ENCODE data around the gene IGFBPL1. TPM values are rescaled to one million over a fixed set of nuclear protein-coding genes. Genes with fewer than 3 reads are reported as not detected.

Gene IGFBPL1
- total and polyA plus RNA-seq, 2 donors (not counting 1 experiment from before 2014, with no cell fraction given), result not detected

DNA sequence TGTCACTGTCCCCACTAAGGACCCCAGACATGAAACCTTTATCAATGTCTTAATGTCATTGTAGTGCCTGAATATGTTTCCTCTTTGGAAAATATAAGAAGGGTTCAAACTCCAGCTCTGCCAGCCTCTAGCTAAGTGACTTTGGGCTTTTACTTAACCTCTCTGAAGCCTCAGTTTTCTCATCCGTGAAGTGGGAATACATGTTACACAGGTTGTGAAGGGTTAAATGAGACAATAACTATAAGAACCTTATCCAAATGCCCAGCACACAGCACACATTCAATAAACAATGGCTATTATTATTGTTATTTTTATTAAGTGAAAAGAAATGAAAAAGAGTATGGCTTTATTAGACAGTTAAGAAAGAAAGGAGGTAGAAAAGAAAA lies 15.7 kb upstream of the IGFBPL1 start:
- no peak overlapping the region for H3K4me3 ChIP-seq (ENCODE audit: control extremely low read depth in 1 of 5, extremely low read depth in 1 of 5, insufficient read depth in 1 of 5, low read depth in 2 of 5, low read length in 4 of 5)
- H4K20me1 ChIP-seq (ENCODE audit: control insufficient read depth, insufficient read depth, low read length, poor library complexity, severe bottlenecking), result no peaks in the 10 kb centered on the region
- CTCF ChIA-PET, result no interaction called here
- no CpG with 5 or more reads among the region's 1 CpG for WGBS (ENCODE audit: insufficient coverage)
- H3K36me3 ChIP-seq (replicated peaks in 1 of 2; ENCODE audit: control extremely low read depth in 1 of 2, control insufficient read depth in 1 of 2, extremely low read depth in 1 of 2, insufficient read depth in 2 of 2, low read length in 1 of 2), result no peaks in the 10 kb centered on the region
- peaks cover 0 to 6% of the 10 kb centered on the region in 2 donors for H3K4me1 ChIP-seq (ENCODE audit: control insufficient read depth in 2 of 2, insufficient read depth in 2 of 2, low read length in 2 of 2)
- no peak for ATAC-seq (ENCODE audit: low read depth)
- POLR2A ChIA-PET, result no interaction called here
- no peak for DNase-seq
- H2AFZ ChIP-seq (ENCODE audit: insufficient read depth, low read depth, low read length, poor library complexity, severe bottlenecking), result no peak overlapping the region
- Mint-ChIP-seq H3K9me3 (ENCODE audit: insufficient read depth) (no peaks in the 10 kb centered on the region), H3K27ac (no peak overlapping the region), H3K27me3 (peaks cover 29% of the 10 kb centered on the region), H3K4me1 (no peaks in the 10 kb centered on the region), H3K4me3 (no peak overlapping the region)
- no peak for TF ChIP-seq EZH2 (IDR thresholded peaks at IDR 0.05; ENCODE audit: borderline replicate concordance, insufficient read depth, low read depth, low read length, poor library complexity, severe bottlenecking)
- TF ChIP-seq, protein P1, sequence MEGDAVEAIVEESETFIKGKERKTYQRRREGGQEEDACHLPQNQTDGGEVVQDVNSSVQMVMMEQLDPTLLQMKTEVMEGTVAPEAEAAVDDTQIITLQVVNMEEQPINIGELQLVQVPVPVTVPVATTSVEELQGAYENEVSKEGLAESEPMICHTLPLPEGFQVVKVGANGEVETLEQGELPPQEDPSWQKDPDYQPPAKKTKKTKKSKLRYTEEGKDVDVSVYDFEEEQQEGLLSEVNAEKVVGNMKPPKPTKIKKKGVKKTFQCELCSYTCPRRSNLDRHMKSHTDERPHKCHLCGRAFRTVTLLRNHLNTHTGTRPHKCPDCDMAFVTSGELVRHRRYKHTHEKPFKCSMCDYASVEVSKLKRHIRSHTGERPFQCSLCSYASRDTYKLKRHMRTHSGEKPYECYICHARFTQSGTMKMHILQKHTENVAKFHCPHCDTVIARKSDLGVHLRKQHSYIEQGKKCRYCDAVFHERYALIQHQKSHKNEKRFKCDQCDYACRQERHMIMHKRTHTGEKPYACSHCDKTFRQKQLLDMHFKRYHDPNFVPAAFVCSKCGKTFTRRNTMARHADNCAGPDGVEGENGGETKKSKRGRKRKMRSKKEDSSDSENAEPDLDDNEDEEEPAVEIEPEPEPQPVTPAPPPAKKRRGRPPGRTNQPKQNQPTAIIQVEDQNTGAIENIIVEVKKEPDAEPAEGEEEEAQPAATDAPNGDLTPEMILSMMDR (IDR thresholded peaks at IDR 0.05), result no peak
- no peaks in the 10 kb centered on the region for H3K79me2 ChIP-seq (ENCODE audit: control insufficient read depth, insufficient read depth, low read length)
- no peak overlapping the region for H3K9ac ChIP-seq (ENCODE audit: low read length)
- no peaks in the 10 kb centered on the region for H3K9me3 ChIP-seq (ENCODE audit: control extremely low read depth in 1 of 3, control insufficient read depth in 2 of 3, insufficient read depth in 1 of 3, low read length in 2 of 3)
- H3K4me2 ChIP-seq (replicated peaks; ENCODE audit: low read depth, low read length, poor library complexity, severe bottlenecking), result no peak overlapping the region
- no peak overlapping the region for H3K27ac ChIP-seq (ENCODE audit: low read length in 2 of 2)
- peaks cover 0 to 10% (median 0%) of the 10 kb centered on the region in 4 experiments for H3K27me3 ChIP-seq (replicated peaks in 1 of 4; ENCODE audit: control extremely low read depth in 1 of 4, control insufficient read depth in 3 of 4, insufficient read depth in 4 of 4, low read length in 3 of 4)
- intact Hi-C loops (cut with micrococcal nuclease), result no loop called here

DNA sequence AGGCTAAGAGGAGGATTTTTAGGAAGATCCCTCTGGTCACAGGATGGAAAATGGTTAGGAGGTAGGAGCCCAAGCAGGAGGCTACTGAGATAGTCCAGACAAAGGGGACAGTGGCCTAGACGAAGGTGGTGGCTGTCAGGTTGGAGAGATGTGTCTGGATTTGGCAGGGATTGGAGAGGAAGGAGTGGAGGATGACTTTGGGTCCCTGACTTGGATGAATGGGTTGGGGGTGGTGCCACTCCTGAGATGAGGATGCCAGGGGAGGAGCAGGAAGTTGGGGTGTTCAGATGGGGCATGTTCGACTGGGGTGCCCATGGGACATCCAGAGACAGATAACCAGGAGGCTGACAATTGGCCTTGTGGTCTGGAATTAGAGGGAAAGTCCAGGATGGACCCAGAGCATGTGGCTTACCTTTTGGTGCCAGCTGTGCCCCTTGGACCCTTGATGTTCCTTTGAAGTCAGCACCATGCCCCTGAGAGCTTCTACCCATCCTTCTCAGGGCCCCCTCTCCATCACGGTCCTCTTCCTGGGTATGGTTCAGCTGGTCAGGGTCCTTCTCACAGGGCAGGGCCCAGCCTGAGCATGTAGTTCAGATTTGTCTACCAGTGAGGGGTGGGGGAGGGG lies 15.1 kb upstream of the IGFBPL1 start:
- peaks cover 0 to 10% (median 0%) of the 10 kb centered on the region in 4 experiments for H3K27me3 ChIP-seq (replicated peaks in 1 of 4; ENCODE audit: control extremely low read depth in 1 of 4, control insufficient read depth in 3 of 4, insufficient read depth in 4 of 4, low read length in 3 of 4)
- no peak for TF ChIP-seq EZH2 (IDR thresholded peaks at IDR 0.05; ENCODE audit: borderline replicate concordance, insufficient read depth, low read depth, low read length, poor library complexity, severe bottlenecking)
- TF ChIP-seq, protein P1 (IDR thresholded peaks at IDR 0.05), result no peak
- no peaks in the 10 kb centered on the region for H3K4me1 Mint-ChIP-seq
- POLR2A ChIA-PET, result no interaction called here
- no peak overlapping the region for H3K4me2 ChIP-seq (replicated peaks; ENCODE audit: low read depth, low read length, poor library complexity, severe bottlenecking)
- no peaks in the 10 kb centered on the region for H4K20me1 ChIP-seq (ENCODE audit: control insufficient read depth, insufficient read depth, low read length, poor library complexity, severe bottlenecking)
- DNase-seq (no peak), ATAC-seq (ENCODE audit: low read depth) (no peak)
- no peak overlapping the region for H3K4me3 ChIP-seq (ENCODE audit: control extremely low read depth in 1 of 5, extremely low read depth in 1 of 5, insufficient read depth in 1 of 5, low read depth in 2 of 5, low read length in 4 of 5)
- no peaks in the 10 kb centered on the region for H3K9me3 ChIP-seq (ENCODE audit: control extremely low read depth in 1 of 3, control insufficient read depth in 2 of 3, insufficient read depth in 1 of 3, low read length in 2 of 3)
- H3K27ac ChIP-seq (ENCODE audit: low read length in 2 of 2), result no peak overlapping the region
- H3K4me3 Mint-ChIP-seq, result no peak overlapping the region
- H3K36me3 ChIP-seq (replicated peaks in 1 of 2; ENCODE audit: control extremely low read depth in 1 of 2, control insufficient read depth in 1 of 2, extremely low read depth in 1 of 2, insufficient read depth in 2 of 2, low read length in 1 of 2), result no peaks in the 10 kb centered on the region
- no peak overlapping the region for H2AFZ ChIP-seq (ENCODE audit: insufficient read depth, low read depth, low read length, poor library complexity, severe bottlenecking)
- peaks cover 27% of the 10 kb centered on the region for H3K27me3 Mint-ChIP-seq
- intact Hi-C loops (cut with micrococcal nuclease), result no loop called here
- H3K9ac ChIP-seq (ENCODE audit: low read length), result no peak overlapping the region
- peaks cover 0 to 6% of the 10 kb centered on the region in 2 donors for H3K4me1 ChIP-seq (ENCODE audit: control insufficient read depth in 2 of 2, insufficient read depth in 2 of 2, low read length in 2 of 2)
- H3K79me2 ChIP-seq (ENCODE audit: control insufficient read depth, insufficient read depth, low read length), result no peaks in the 10 kb centered on the region
- CTCF ChIA-PET, result no interaction called here
- no peak overlapping the region for H3K27ac Mint-ChIP-seq
- no peaks in the 10 kb centered on the region for H3K9me3 Mint-ChIP-seq (ENCODE audit: insufficient read depth)
- 66% methylated on average over 2 of the region's 3 CpGs for WGBS (ENCODE audit: insufficient coverage)

Measured in B cell (primary cell).